Sigmoid colon (tissue), 4 donors: ENCODE measurements around the gene MYO7A.

Source experiments
- CTCF ChIP-seq, 4 experiments: fragments of 450-650 bp in 3 of 4; fragments of 200-600 bp in 1 of 4; IDR thresholded peaks; one replicate each; pipeline ENCODE4 v1.5.1; 2016 to 2019; ENCODE audit warnings: antibody characterized with exemption in 4 of 4, mild to moderate bottlenecking in 3 of 4, moderate library complexity in 2 of 4
- EP300 ChIP-seq, 4 donors: sonication (generic); formaldehyde crosslinking; IDR thresholded peaks; one replicate each; pipeline ENCODE4 v1.6.1; 2017; ENCODE audit warnings: antibody characterized with exemption in 4 of 4
- POLR2A ChIP-seq, 2 donors: fragments of 450-650 bp; IDR thresholded peaks; one replicate each; pipeline ENCODE4 v1.6.1; 2016; ENCODE audit warnings: antibody characterized with exemption in 2 of 2, mild to moderate bottlenecking in 2 of 2, moderate library complexity in 2 of 2
- POLR2AphosphoS5 ChIP-seq, 4 donors: sonication (generic); formaldehyde crosslinking; IDR thresholded peaks; one replicate each; pipeline ENCODE4 v1.6.1; 2017; ENCODE audit warnings: antibody characterized with exemption in 4 of 4

GRCh38 chr11:77233011-77233410 is 105.0 kb downstream of the MYO7A start:
- no peak for TF ChIP-seq CTCF (IDR thresholded peaks at IDR 0.05)
- no peak for TF ChIP-seq POLR2AphosphoS5 (IDR thresholded peaks at IDR 0.05)
- no peak for TF ChIP-seq EP300 (IDR thresholded peaks at IDR 0.05)
- no peak for TF ChIP-seq POLR2A (IDR thresholded peaks at IDR 0.05)
